IMR-90 (cell line): ENCODE measurements around the gene NTM. TPM values are rescaled to one million over a fixed set of nuclear protein-coding genes. Genes with fewer than 3 reads are reported as not detected.

Experiments used
- ATAC-seq: fragments of 200-7000 bp; cut with Tn5 transposase; 2 replicates; pipeline ENCODE4 v1.9.1; 2020; ENCODE audit warnings: low read depth, mild to moderate bottlenecking, moderate library complexity
- BruUV-seq: library from RNA; stranded (reverse); fragments of 400-500 nt; replicated peaks from 2 replicates; lab custom pipeline; 2021; lab: Mats Ljungman, UMichigan
- CTCF ChIA-PET: fragments of 300-600 bp; formaldehyde crosslinking; extraction: SDS; loops from one replicate; lab custom pipeline; 2021; ENCODE audit warnings: antibody characterized with exemption; lab: Yijun Ruan, JAX
- POLR2A ChIA-PET: fragments of 300-600 bp; sonication (Branson Sonifier 250); formaldehyde crosslinking; loops from one replicate; lab custom pipeline; 2022; ENCODE audit warnings: antibody characterized with exemption; ENCODE audit not compliant: unreplicated experiment; lab: Charles Lee
- DNase-seq: peaks from one replicate; pipeline ENCODE4 v3.0.0; 2013
- H2AFZ ChIP-seq: replicated peaks from 2 replicates; pipeline ENCODE3; 2013; ENCODE audit warnings: low read length, mild to moderate bottlenecking; ENCODE audit not compliant: poor library complexity
- H2AK5ac ChIP-seq: 2 replicates; pipeline ENCODE4 v1.6.1; 2013; ENCODE audit warnings: low read depth, low read length, inconsistent platforms
- H2AK9ac ChIP-seq: replicated peaks from 2 replicates; pipeline ENCODE3; 2013; ENCODE audit warnings: mild to moderate bottlenecking, low read depth, low read length, moderate library complexity; ENCODE audit not compliant: poor library complexity
- H2BK120ac ChIP-seq: 2 replicates; pipeline ENCODE4 v1.6.1; 2013; ENCODE audit warnings: low read depth, low read length, inconsistent platforms
- H2BK15ac ChIP-seq: 3 replicates; pipeline ENCODE4 v1.6.1; 2013; ENCODE audit warnings: low read depth, low read length, inconsistent platforms
- H2BK20ac ChIP-seq: 2 replicates; pipeline ENCODE4 v1.6.1; 2013; ENCODE audit warnings: low read depth, mild to moderate bottlenecking, inconsistent platforms, low read length, moderate library complexity
- H2BK5ac ChIP-seq: 2 replicates; pipeline ENCODE4 v1.6.1; 2013; ENCODE audit warnings: mild to moderate bottlenecking, low read depth, low read length, inconsistent platforms; ENCODE audit not compliant: poor library complexity, severe bottlenecking
- H3K14ac ChIP-seq: replicated peaks from 2 replicates; pipeline ENCODE4 v1.6.1; 2013; ENCODE audit warnings: low read depth, low read length, inconsistent platforms
- H3K18ac ChIP-seq: 2 replicates; pipeline ENCODE4 v1.6.1; 2013; ENCODE audit warnings: low read depth, low read length, control low read depth
- H3K23ac ChIP-seq: 2 replicates; pipeline ENCODE4 v1.6.1; 2013; ENCODE audit warnings: low read depth, low read length, inconsistent platforms
- H3K27ac ChIP-seq: 2 replicates; pipeline ENCODE4 v1.5.1; 2013; ENCODE audit warnings: mild to moderate bottlenecking, control low read depth, low read length; ENCODE audit not compliant: insufficient read depth
- H3K27me3 ChIP-seq: 2 replicates; pipeline ENCODE4 v1.6.1; 2013; ENCODE audit warnings: low read length; ENCODE audit not compliant: control insufficient read depth, insufficient read depth
- H3K36me3 ChIP-seq: 2 replicates; pipeline ENCODE4 v1.6.1; 2013; ENCODE audit warnings: low read length, mixed read lengths; ENCODE audit not compliant: control insufficient read depth, insufficient read depth
- H3K4ac ChIP-seq: 2 replicates; pipeline ENCODE4 v1.6.1; 2013; ENCODE audit warnings: low read depth, low read length, inconsistent platforms
- H3K4me1 ChIP-seq: 2 replicates; pipeline ENCODE4 v1.6.1; 2013; ENCODE audit warnings: low read length, mixed read lengths; ENCODE audit not compliant: control insufficient read depth, insufficient read depth
- H3K4me2 ChIP-seq: 2 replicates; pipeline ENCODE4 v1.6.1; 2013; ENCODE audit warnings: low read depth, mild to moderate bottlenecking, control low read depth, low read length, moderate library complexity
- H3K4me3 ChIP-seq: 2 replicates; pipeline ENCODE4 v1.5.1; 2013; ENCODE audit warnings: low read depth, mild to moderate bottlenecking, control low read depth, low read length, moderate library complexity; ENCODE audit not compliant: insufficient read depth
- H3K56ac ChIP-seq: 2 replicates; pipeline ENCODE4 v1.6.1; 2013; ENCODE audit warnings: low read length, inconsistent platforms; ENCODE audit not compliant: insufficient read depth; ENCODE audit errors: extremely low read depth
- H3K79me1 ChIP-seq, 2 experiments: 2 replicates each; pipeline ENCODE4 v1.6.1; 2013; ENCODE audit warnings: low read length in 2 of 2, inconsistent platforms in 1 of 2, low read depth in 1 of 2
- H3K9ac ChIP-seq: 2 replicates; pipeline ENCODE4 v1.6.1; 2013; ENCODE audit warnings: low read depth, low read length, control low read depth
- H3K9me1 ChIP-seq: 2 replicates; pipeline ENCODE4 v1.6.1; 2013; ENCODE audit warnings: low read length, inconsistent platforms; ENCODE audit not compliant: insufficient read depth
- H3K9me3 ChIP-seq: 2 replicates; pipeline ENCODE4 v1.6.1; 2013; ENCODE audit warnings: low read length; ENCODE audit not compliant: control insufficient read depth, insufficient read depth
- H4K20me1 ChIP-seq: 2 replicates; pipeline ENCODE4 v1.6.1; 2013; ENCODE audit warnings: low read length, inconsistent platforms; ENCODE audit not compliant: insufficient read depth
- H4K5ac ChIP-seq: 2 replicates; pipeline ENCODE4 v1.6.1; 2013; ENCODE audit warnings: mild to moderate bottlenecking, low read depth, low read length, control low read depth
- H4K8ac ChIP-seq, 2 experiments: 2 replicates each; pipeline ENCODE4 v1.6.1; 2013; ENCODE audit warnings: low read depth in 2 of 2, low read length in 2 of 2, control low read depth in 1 of 2, inconsistent platforms in 1 of 2
- H4K91ac ChIP-seq: 2 replicates; pipeline ENCODE4 v1.6.1; 2013; ENCODE audit warnings: low read depth, low read length, inconsistent platforms; ENCODE audit not compliant: insufficient read depth
- MXI1 ChIP-seq: IDR thresholded peaks from 2 replicates; pipeline ENCODE4 v1.6.1; 2012; ENCODE audit warnings: low read depth, mild to moderate bottlenecking, low read length, moderate library complexity, borderline replicate concordance
- WGBS, 2 experiments: methylation state at CpG; one replicate each; pipeline versions ENCODE4 v1.1.5 to v1.1.7; 2013; ENCODE audit warnings: missing lambda C conversion rate in 2 of 2; ENCODE audit not compliant: insufficient read length in 1 of 2; ENCODE audit errors: extremely low coverage in 2 of 2; 5-methylcytosine and 5-hydroxymethylcytosine counted together
- dilution Hi-C: fragments of 300-500 bp; cut with HindIII; formaldehyde crosslinking; loops from one replicate; pipeline ENCODE4 v1.14.3; 2018; ENCODE audit warnings: low sequenced_read_pairs; ENCODE audit not compliant: unreplicated experiment
- in situ Hi-C: fragments of 300-500 bp; cut with MboI; formaldehyde crosslinking; loops from 3 replicates; pipeline ENCODE4 v1.14.3; 2019; ENCODE audit warnings: low sequenced_read_pairs, inconsistent platforms, mixed read lengths
- intact Hi-C: fragments of 100-400 bp; cut with micrococcal nuclease; formaldehyde crosslinking; loops from 2 replicates; pipeline ENCODE4 v1.10.0; 2022
- polyA plus RNA-seq, 3 experiments: library from polyadenylated mRNA; depleted of rRNA; stranded (reverse); fragments of >200 nt; gene quantifications; 2 replicates each; pipeline ENCODE4 v1.2.3, GENCODE V29; 2012; ENCODE audit warnings: low replicate concordance in 1 of 3
- total RNA-seq: library from RNA; depleted of rRNA; stranded (reverse); fragments of >200 nt; gene quantifications from 2 replicates; pipeline ENCODE4 v1.2.3, GENCODE V29; 2012
- TF ChIP-seq, protein P1 (sequence below): fragments of 150-350 bp; IDR thresholded peaks from 2 replicates; pipeline ENCODE4 v1.6.1; 2017; ENCODE audit warnings: mild to moderate bottlenecking, antibody characterized with exemption, low read length, low read depth

Gene NTM
- total and polyA plus RNA-seq, 2 of the 4 experiments (the other 2 are of a cell fraction) = 19.5 to 25.5 TPM

- no peak overlapping the region for H4K8ac ChIP-seq
- H2BK5ac ChIP-seq = no peak overlapping the region
- no peak for DNase-seq
- no peak overlapping the region for H4K91ac ChIP-seq
- no peak overlapping the region for H2AK5ac ChIP-seq
- no peak overlapping the region for H2BK20ac ChIP-seq
- H3K9me3 ChIP-seq = no peaks in the 10 kb centered on the region
- peaks cover 10% of the 10 kb centered on the region for H3K27me3 ChIP-seq
- H2BK120ac ChIP-seq = no peak overlapping the region
- in situ Hi-C loops (no loop called here), intact Hi-C loops (no loop called here), dilution Hi-C loops (no loop called here)
- no peak overlapping the region for H4K5ac ChIP-seq
- ChIA-PET CTCF (no interaction called here), POLR2A (no interaction called here)
- H2AFZ ChIP-seq = no peak overlapping the region
- no peak overlapping the region for H3K27ac ChIP-seq
- no peak for ATAC-seq
- H4K20me1 ChIP-seq = no peaks in the 10 kb centered on the region
- H3K4me2 ChIP-seq = no peak overlapping the region
- H3K79me1 ChIP-seq = no peaks in the 10 kb centered on the region
- no peaks in the 10 kb centered on the region for H3K4me1 ChIP-seq
- TF ChIP-seq, protein P1, sequence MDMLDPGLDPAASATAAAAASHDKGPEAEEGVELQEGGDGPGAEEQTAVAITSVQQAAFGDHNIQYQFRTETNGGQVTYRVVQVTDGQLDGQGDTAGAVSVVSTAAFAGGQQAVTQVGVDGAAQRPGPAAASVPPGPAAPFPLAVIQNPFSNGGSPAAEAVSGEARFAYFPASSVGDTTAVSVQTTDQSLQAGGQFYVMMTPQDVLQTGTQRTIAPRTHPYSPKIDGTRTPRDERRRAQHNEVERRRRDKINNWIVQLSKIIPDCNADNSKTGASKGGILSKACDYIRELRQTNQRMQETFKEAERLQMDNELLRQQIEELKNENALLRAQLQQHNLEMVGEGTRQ = no peak
- no peak for TF ChIP-seq MXI1
- H3K9me1 ChIP-seq = no peaks in the 10 kb centered on the region
- no peak overlapping the region for H2BK15ac ChIP-seq
- no CpG with 5 or more reads among the region's 6 CpGs for WGBS, 2 experiments
- H3K36me3 ChIP-seq = no peaks in the 10 kb centered on the region
- no peak overlapping the region for H3K4ac ChIP-seq
- no peak overlapping the region for H3K4me3 ChIP-seq
- no peak overlapping the region for H3K56ac ChIP-seq
- no TSS peak for BruUV-seq
- no peak overlapping the region for H2AK9ac ChIP-seq
- no peak overlapping the region for H3K23ac ChIP-seq
- no peak overlapping the region for H3K9ac ChIP-seq
- no peak overlapping the region for H3K18ac ChIP-seq
- no peak overlapping the region for H3K14ac ChIP-seq
These were observed 274.8 kb downstream of the NTM start for GRCh38 chr11:131645237-131645636.
